ENCODE measurements around the gene SUSD1. TPM values are rescaled to one million over a fixed set of nuclear protein-coding genes. Genes with fewer than 3 reads are reported as not detected.

The SUSD1 gene
- total and polyA plus RNA-seq, 12 donors, result 1.5 to 14.7 (median 4.3) TPM

DNA sequence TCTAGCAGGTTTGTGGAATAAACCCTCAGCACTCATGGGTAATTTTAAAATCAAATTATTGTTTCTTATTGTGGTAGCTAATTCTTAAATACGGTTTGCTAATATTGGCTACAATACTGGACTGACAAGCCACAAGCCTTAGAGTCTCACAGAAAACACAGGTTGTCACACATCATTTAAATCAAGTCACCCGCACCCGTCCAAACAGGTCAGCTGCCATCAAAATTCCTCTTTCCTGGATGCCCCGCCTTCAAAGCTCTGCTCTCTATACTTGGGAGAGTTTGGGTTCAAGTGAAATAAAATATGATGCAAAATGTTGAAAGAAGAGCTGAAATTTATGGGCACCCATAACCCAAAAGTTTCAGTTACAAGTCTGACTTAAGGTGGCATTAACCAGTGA lies 12.3 kb upstream of the SUSD1 start:
- no peak for TF ChIP-seq CTCF (IDR thresholded peaks at IDR 0.05)
- Histone ChIP-seq H3K9me3 (no peaks in the 10 kb centered on the region), H3K36me3 (no peaks in the 10 kb centered on the region), H3K27me3 (no peaks in the 10 kb centered on the region), H3K4me1 (no peaks in the 10 kb centered on the region), H3K27ac (no peak overlapping the region), H3K4me3 (no peak overlapping the region)
- DNase-seq (no peak), ATAC-seq (no peak)
- 88 to 93% methylated on average over 4 of the region's 4 CpGs for WGBS, 2 donors
- intact Hi-C loops (cut with DNase I), result loop anchor here in 1 of 10 donors (5.0 kb wide), 1 partner anchor 40 kb away; no protein-coding TSS in a partner anchor

- no peak overlapping the region for H3K27ac ChIP-seq
- intact Hi-C loops (cut with DNase I), result loop anchor here in 1 of 10 donors (5.0 kb wide), 1 partner anchor 41 kb away; no protein-coding TSS in a partner anchor
- H3K27me3 ChIP-seq, result no peaks in the 10 kb centered on the region
- no peak for TF ChIP-seq CTCF (IDR thresholded peaks at IDR 0.05)
- WGBS, 2 donors, result 96 to 97% methylated on average over 4 of the region's 4 CpGs
- no peaks in the 10 kb centered on the region for H3K4me1 ChIP-seq
- no peak for ATAC-seq
- H3K4me3 ChIP-seq, result no peak overlapping the region
- no peak for DNase-seq
- H3K9me3 ChIP-seq, result no peaks in the 10 kb centered on the region
- H3K36me3 ChIP-seq, result no peaks in the 10 kb centered on the region
These were observed 11.6 kb upstream of the SUSD1 start for GRCh38 chr9:112186695-112187094.

- intact Hi-C loops (cut with DNase I), result loop anchor here in 1 of 10 donors (5.0 kb wide), 1 partner anchor 42 kb away; no protein-coding TSS in a partner anchor
- 94% methylated on average over 2 of the region's 2 CpGs for WGBS, 2 donors
- DNase-seq (no peak), ATAC-seq (no peak)
- Histone ChIP-seq H3K27me3 (no peaks in the 10 kb centered on the region), H3K36me3 (no peaks in the 10 kb centered on the region), H3K4me1 (peaks cover 0 to 16% (median 0%) of the 10 kb centered on the region in 9 donors), H3K9me3 (no peaks in the 10 kb centered on the region), H3K4me3 (no peak overlapping the region), H3K27ac (no peak overlapping the region)
- no peak for TF ChIP-seq CTCF (IDR thresholded peaks at IDR 0.05)
These were observed 9.8 kb upstream of the SUSD1 start for GRCh38 chr9:112184946-112185345.

GRCh38 chr9:112184221-112184620 lies 9.1 kb upstream of the SUSD1 start:
- WGBS, 2 donors, result 86 to 89% methylated on average over 3 of the region's 3 CpGs
- no peaks in the 10 kb centered on the region for H3K27me3 ChIP-seq
- intact Hi-C loops (cut with DNase I), result no loop called here
- H3K4me1 ChIP-seq, result peaks cover 0 to 18% (median 0%) of the 10 kb centered on the region in 9 donors
- no peak for DNase-seq
- TF ChIP-seq CTCF (IDR thresholded peaks at IDR 0.05), result no peak
- H3K4me3 ChIP-seq, result no peak overlapping the region
- no peaks in the 10 kb centered on the region for H3K9me3 ChIP-seq
- no peak overlapping the region for H3K27ac ChIP-seq
- no peaks in the 10 kb centered on the region for H3K36me3 ChIP-seq
- no peak for ATAC-seq

Measured in heart right ventricle (tissue), 16 donors.